ENCODE measurements around the gene UBE2E2. TPM values are rescaled to one million over a fixed set of nuclear protein-coding genes. Genes with fewer than 3 reads are reported as not detected.

The UBE2E2 gene
- total RNA-seq, 1 donor from 2014 or later: 32.5 TPM

DNA sequence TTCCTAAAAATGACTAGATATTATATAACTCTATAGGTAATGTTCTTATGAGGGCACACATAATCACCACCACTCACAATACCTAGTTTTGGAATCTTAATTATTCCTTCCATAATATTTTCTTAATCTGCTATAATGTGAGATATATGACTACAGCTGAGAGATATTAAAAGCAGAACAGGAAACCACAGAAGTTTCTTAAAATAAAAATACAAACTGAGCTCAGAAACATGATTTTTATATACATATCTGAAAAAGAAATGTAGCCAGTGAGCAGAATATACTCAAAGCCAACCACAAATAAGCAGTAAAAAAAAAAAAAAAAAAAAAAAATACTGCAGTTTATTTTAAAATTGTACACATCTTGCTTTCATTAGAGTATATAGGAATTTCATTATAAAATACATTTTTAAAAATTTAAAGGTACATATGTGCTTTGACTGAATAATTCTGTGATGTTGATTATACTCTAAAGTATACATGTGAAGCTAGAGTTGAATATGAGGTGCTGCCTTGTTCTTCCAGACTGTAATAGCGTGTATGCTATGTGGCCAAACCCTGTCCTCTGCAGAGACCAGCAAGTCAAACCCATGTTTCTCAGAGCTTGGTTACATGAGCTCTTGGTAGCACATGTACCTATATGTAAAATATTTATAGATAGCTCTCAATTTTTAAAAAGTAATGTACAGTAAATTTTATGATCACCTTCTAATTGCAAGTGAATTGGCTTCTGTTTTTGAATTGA lies 175.0 kb downstream of the UBE2E2 start:
- no peaks in the 10 kb centered on the region for H3K9me3 Mint-ChIP-seq (ENCODE audit: low read depth)
- no peak overlapping the region for H3K4me3 Mint-ChIP-seq (ENCODE audit: low read depth)
- H3K36me3 Mint-ChIP-seq (ENCODE audit: insufficient read depth): no peaks in the 10 kb centered on the region
- TF ChIP-seq CTCF (IDR thresholded peaks at IDR 0.05; ENCODE audit: unreplicated experiment): no peak
- H3K4me1 Mint-ChIP-seq (ENCODE audit: low read depth): no peaks in the 10 kb centered on the region
- H3K27me3 Mint-ChIP-seq: no peaks in the 10 kb centered on the region
- no peak for DNase-seq (ENCODE audit: low spot score, unreplicated experiment)
- H3K27ac Mint-ChIP-seq: no peak overlapping the region

DNA sequence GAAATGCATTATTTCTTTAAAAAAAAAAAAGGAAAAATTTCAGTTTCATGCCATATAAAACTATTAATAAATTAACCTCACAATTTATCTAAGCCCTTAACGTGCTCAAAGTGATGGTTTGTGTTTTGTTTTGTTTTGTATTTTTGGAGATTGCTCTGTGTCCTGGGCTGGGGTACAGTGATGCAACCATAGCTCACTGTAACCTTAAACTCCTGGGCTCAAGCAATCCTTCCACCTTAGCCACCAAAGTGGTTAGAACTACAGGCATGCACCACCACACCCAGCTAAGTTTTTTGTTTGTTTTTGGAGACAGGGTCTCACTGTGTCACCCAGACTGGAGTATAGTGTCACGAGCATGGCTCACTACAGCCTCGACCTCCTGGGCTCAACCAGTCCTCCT lies 180.7 kb downstream of the UBE2E2 start:
- Mint-ChIP-seq H3K27me3 (no peaks in the 10 kb centered on the region), H3K9me3 (ENCODE audit: low read depth) (no peaks in the 10 kb centered on the region), H3K27ac (no peak overlapping the region), H3K4me3 (ENCODE audit: low read depth) (no peak overlapping the region), H3K36me3 (ENCODE audit: insufficient read depth) (no peaks in the 10 kb centered on the region), H3K4me1 (ENCODE audit: low read depth) (no peaks in the 10 kb centered on the region)
- TF ChIP-seq CTCF (IDR thresholded peaks at IDR 0.05; ENCODE audit: unreplicated experiment): no peak
- DNase-seq (ENCODE audit: low spot score, unreplicated experiment): no peak

DNA sequence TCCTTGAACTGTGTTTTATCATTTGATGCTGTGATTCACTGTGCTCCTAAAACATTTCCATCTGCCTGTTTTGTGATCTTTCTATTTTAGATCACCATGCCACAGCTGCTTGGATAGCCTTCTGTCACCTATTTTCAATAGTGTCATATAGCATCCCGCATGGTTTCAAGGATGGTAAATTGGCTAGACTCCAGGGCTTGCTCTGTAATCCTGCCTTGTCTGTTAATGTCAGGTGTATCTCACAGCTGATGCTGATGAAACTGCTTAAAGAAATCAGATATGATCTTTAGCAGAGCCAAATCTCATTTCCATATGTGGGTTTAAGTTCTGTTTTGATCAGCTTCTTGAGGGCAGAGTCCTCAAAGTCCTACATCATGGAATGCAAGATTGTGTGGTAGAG lies 182.2 kb downstream of the UBE2E2 start:
- no peaks in the 10 kb centered on the region for H3K4me1 Mint-ChIP-seq (ENCODE audit: low read depth)
- no peak for DNase-seq (ENCODE audit: low spot score, unreplicated experiment)

GRCh38 chr3:23387286-23387918 lies 184.3 kb downstream of the UBE2E2 start:
- peaks cover 1% of the 10 kb centered on the region for H3K36me3 Mint-ChIP-seq (ENCODE audit: insufficient read depth)
- H3K27me3 Mint-ChIP-seq: no peaks in the 10 kb centered on the region
- no peak overlapping the region for H3K27ac Mint-ChIP-seq
- TF ChIP-seq CTCF (IDR thresholded peaks at IDR 0.05; ENCODE audit: unreplicated experiment): no peak
- DNase-seq (ENCODE audit: low spot score, unreplicated experiment): no peak
- peaks cover 5% of the 10 kb centered on the region for H3K4me1 Mint-ChIP-seq (ENCODE audit: low read depth)
- H3K4me3 Mint-ChIP-seq (ENCODE audit: low read depth): no peak overlapping the region
- peaks cover 5% of the 10 kb centered on the region for H3K9me3 Mint-ChIP-seq (ENCODE audit: low read depth)

More for the DNA sequence above, 182.2 kb downstream of the UBE2E2 start:
- H3K27ac Mint-ChIP-seq: no peak overlapping the region
- H3K36me3 Mint-ChIP-seq (ENCODE audit: insufficient read depth): peaks cover under 1% of the 10 kb centered on the region
- no peak overlapping the region for H3K4me3 Mint-ChIP-seq (ENCODE audit: low read depth)
- TF ChIP-seq CTCF (IDR thresholded peaks at IDR 0.05; ENCODE audit: unreplicated experiment): no peak
- H3K27me3 Mint-ChIP-seq: no peaks in the 10 kb centered on the region
- H3K9me3 Mint-ChIP-seq (ENCODE audit: low read depth): peaks cover 2% of the 10 kb centered on the region

GRCh38 chr3:23389089-23389488 lies 186.0 kb downstream of the UBE2E2 start:
- Mint-ChIP-seq H3K27me3 (no peaks in the 10 kb centered on the region), H3K4me3 (ENCODE audit: low read depth) (no peak overlapping the region), H3K9me3 (ENCODE audit: low read depth) (peaks cover 5% of the 10 kb centered on the region), H3K27ac (no peak overlapping the region), H3K4me1 (ENCODE audit: low read depth) (peaks cover 8% of the 10 kb centered on the region), H3K36me3 (ENCODE audit: insufficient read depth) (peaks cover 1% of the 10 kb centered on the region)
- TF ChIP-seq CTCF (IDR thresholded peaks at IDR 0.05; ENCODE audit: unreplicated experiment): no peak
- no peak for DNase-seq (ENCODE audit: low spot score, unreplicated experiment)
